Prostate gland (tissue), 2 donors: ENCODE measurements around the gene MPP2.

Source experiments
- CTCF ChIP-seq, 4 experiments: fragments of 200-600 bp in 2 of 4; fragments of 450-650 bp in 2 of 4; sonication (generic) in 2 of 4; IDR thresholded peaks; 1 replicate in 3 of 4; 2 replicates in 1 of 4; pipeline ENCODE4 v1.5.1; 2016 to 2019; ENCODE audit warnings: antibody characterized with exemption in 4 of 4, mild to moderate bottlenecking in 2 of 4, moderate library complexity in 2 of 4
- POLR2A ChIP-seq: fragments of 450-650 bp; IDR thresholded peaks from one replicate; pipeline ENCODE4 v1.6.1; 2016; ENCODE audit warnings: antibody characterized with exemption, mild to moderate bottlenecking
- POLR2AphosphoS5 ChIP-seq: sonication (generic); formaldehyde crosslinking; IDR thresholded peaks from one replicate; pipeline ENCODE4 v1.6.1; 2017; ENCODE audit warnings: antibody characterized with exemption

GRCh38 chr17:43860077-43860725 is 47.1 kb downstream of the MPP2 start:
- TF ChIP-seq POLR2A (no peak), POLR2AphosphoS5 (no peak), CTCF (IDR thresholded peaks at IDR 0.05) (no peak)
